HT-29 (cell line): ENCODE measurements around the gene SCN3A. TPM values are rescaled to one million over a fixed set of nuclear protein-coding genes. Genes with fewer than 3 reads are reported as not detected.

ENCODE experiments used
- DNase-seq: peaks from one replicate; pipeline ENCODE4 v3.0.0-alpha.2; 2015; ENCODE audit warnings: low spot score
- total RNA-seq: library from RNA; depleted of rRNA; stranded (reverse); fragments of >200 nt; shearing (Covaris generic); gene quantifications from 2 replicates; pipeline ENCODE4 v1.2.3, GENCODE V29; 2014; rRNA removed

The SCN3A gene
- total RNA-seq, 1 experiment from 2014 or later, result not detected

DNA sequence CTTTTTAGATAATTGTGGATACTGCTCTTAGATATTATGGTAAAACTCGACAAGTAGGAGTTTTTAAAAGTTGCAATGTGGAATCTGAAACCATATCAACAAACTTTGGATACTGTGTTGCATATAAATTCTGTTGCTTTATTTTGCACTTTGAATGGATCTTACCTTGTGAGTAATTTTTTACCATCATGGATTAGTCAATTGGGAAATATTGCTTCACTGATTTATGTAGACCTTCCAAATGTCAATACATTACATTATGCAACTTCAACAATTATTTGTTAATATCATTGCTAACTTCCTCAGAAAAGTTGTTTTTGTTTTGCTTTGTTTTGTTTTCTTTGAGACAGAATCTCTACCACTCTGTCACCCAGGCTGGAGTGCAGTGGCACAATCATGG lies 146.5 kb downstream of the SCN3A start:
- no peak for DNase-seq

- no peak for DNase-seq
Measured at GRCh38 chr2:165056564-165056963, 147.3 kb downstream of the SCN3A start.

DNA sequence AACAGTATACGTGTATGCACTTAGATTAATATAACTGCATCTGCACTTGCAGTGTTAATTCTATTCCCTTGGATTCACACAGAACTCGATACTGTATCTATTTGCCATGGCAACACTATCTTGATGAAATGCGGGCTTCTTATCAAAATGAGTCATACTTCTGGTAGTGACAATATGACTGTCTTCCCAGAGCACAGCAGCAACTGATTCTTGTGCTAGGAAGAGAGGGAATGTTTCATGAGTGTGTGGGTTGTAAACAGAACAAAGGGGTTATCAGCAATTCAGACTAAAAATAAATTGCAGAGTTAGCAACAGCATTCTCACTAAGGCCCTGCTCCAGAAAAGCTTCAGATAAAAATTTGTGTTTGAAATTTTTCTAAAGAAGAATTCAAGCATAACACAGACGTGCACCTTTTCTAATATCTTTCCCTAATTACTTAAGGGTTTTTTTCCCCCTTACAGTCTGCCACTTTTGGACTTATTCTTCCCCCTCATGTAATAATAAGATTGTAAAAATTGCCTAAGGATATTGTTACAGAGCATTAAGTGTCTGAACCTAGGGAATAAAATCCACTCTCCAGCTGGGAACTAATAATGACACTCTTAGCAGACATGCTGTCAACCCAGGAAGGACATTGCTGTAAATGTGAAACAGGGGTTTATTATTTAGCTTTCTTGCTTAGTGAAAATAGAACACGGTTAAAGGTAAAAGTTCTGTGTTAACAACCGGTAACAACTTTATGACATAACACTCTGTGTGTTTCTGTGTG lies 148.6 kb downstream of the SCN3A start:
- DNase-seq, result no peak

GRCh38 chr2:165054652-165055051 lies 149.2 kb downstream of the SCN3A start:
- no peak for DNase-seq

- no peak for DNase-seq
Measured at GRCh38 chr2:165044505-165045303, 159.1 kb downstream of the SCN3A start.

Other genes starting within 250 kb of the SCN3A start
- gene SLC38A11, start 248.5 kb downstream of the SCN3A start, total RNA-seq, result 5.3 and 6.8 TPM in 2 replicates
- not detected in 2 replicates for gene SCN2A, start 35.4 kb upstream of the SCN3A start, total RNA-seq